Neutrophil (primary cell): Measurements from ENCODE around the gene LFNG.

ENCODE experiments used
- H3K27ac ChIP-seq: fragments of 200-600 bp; sonication (generic); 2 replicates; pipeline ENCODE4 v1.5.1; 2016; ENCODE audit warnings: mild to moderate bottlenecking, moderate library complexity
- H3K27me3 ChIP-seq: fragments of 200-600 bp; sonication (generic); 2 replicates; pipeline ENCODE4 v1.6.0; 2016; ENCODE audit warnings: mild to moderate bottlenecking
- H3K36me3 ChIP-seq: fragments of 200-600 bp; sonication (generic); 2 replicates; pipeline ENCODE4 v1.5.1; 2017
- H3K4me1 ChIP-seq, 2 experiments: fragments of 200-600 bp in 1 of 2; sonication (generic) in 1 of 2; 1 replicate in 1 of 2; 2 replicates in 1 of 2; pipeline versions ENCODE4 v1.5.1 to v1.6.1; 2013 to 2016; ENCODE audit warnings: low read depth in 1 of 2, low read length in 1 of 2, mild to moderate bottlenecking in 1 of 2, moderate library complexity in 1 of 2; ENCODE audit not compliant: control insufficient read depth in 1 of 2, insufficient read depth in 1 of 2
- H3K4me3 ChIP-seq, 2 experiments: fragments of 200-600 bp in 1 of 2; sonication (generic) in 1 of 2; 1 replicate in 1 of 2; 2 replicates in 1 of 2; pipeline ENCODE4 v1.5.1; 2013 to 2016; ENCODE audit warnings: low read depth in 1 of 2, low read length in 1 of 2, mild to moderate bottlenecking in 1 of 2, moderate library complexity in 1 of 2
- H3K9me3 ChIP-seq: fragments of 200-600 bp; sonication (generic); 2 replicates; pipeline ENCODE4 v1.5.1; 2016
- CTCF ChIP-seq: fragments of 200-600 bp; sonication (generic); IDR thresholded peaks from 2 replicates; pipeline ENCODE4 v1.5.1; 2016; ENCODE audit warnings: antibody characterized with exemption

The LFNG gene

GRCh38 chr7:2545746-2546425, 26.3 kb downstream of the LFNG start:
- no peaks in the 10 kb centered on the region for H3K27me3 ChIP-seq
- peaks cover 60% of the 10 kb centered on the region for H3K36me3 ChIP-seq
- H3K27ac ChIP-seq: no peak overlapping the region
- H3K4me1 ChIP-seq: no peaks in the 10 kb centered on the region
- no peaks in the 10 kb centered on the region for H3K9me3 ChIP-seq
- TF ChIP-seq CTCF: no peak
- no peak overlapping the region for H3K4me3 ChIP-seq

- H3K4me3 ChIP-seq: no peak overlapping the region
- peaks cover 49% of the 10 kb centered on the region for H3K36me3 ChIP-seq
- H3K9me3 ChIP-seq: no peaks in the 10 kb centered on the region
- no peaks in the 10 kb centered on the region for H3K4me1 ChIP-seq
- H3K27me3 ChIP-seq: no peaks in the 10 kb centered on the region
- TF ChIP-seq CTCF: no peak
- H3K27ac ChIP-seq: no peak overlapping the region
These were observed 27.4 kb downstream of the LFNG start for GRCh38 chr7:2546776-2547586.

GRCh38 chr7:2551418-2551817, 31.8 kb downstream of the LFNG start:
- Histone ChIP-seq H3K27me3 (no peaks in the 10 kb centered on the region), H3K36me3 (peaks cover 10% of the 10 kb centered on the region), H3K27ac (no peak overlapping the region), H3K4me1 (peaks cover 19 to 22% of the 10 kb centered on the region in 2 experiments), H3K4me3 (no peak overlapping the region), H3K9me3 (no peaks in the 10 kb centered on the region)
- TF ChIP-seq CTCF: no peak

- Histone ChIP-seq H3K36me3 (no peaks in the 10 kb centered on the region), H3K4me1 (peaks cover 30 to 33% of the 10 kb centered on the region in 2 experiments), H3K4me3 (no peak overlapping the region), H3K27ac (no peak overlapping the region), H3K27me3 (no peaks in the 10 kb centered on the region), H3K9me3 (no peaks in the 10 kb centered on the region)
- no peak for TF ChIP-seq CTCF
These were observed 33.5 kb downstream of the LFNG start for GRCh38 chr7:2553108-2553507.

- H3K4me1 ChIP-seq: peaks cover 35 to 39% of the 10 kb centered on the region in 2 experiments
- TF ChIP-seq CTCF: no peak
- H3K4me3 ChIP-seq: peak overlapping the region; percentile 80 to 90
- peak overlapping the region; percentile 98 for H3K27ac ChIP-seq
- H3K9me3 ChIP-seq: no peaks in the 10 kb centered on the region
- no peaks in the 10 kb centered on the region for H3K27me3 ChIP-seq
- no peaks in the 10 kb centered on the region for H3K36me3 ChIP-seq
These were observed 34.4 kb downstream of the LFNG start for GRCh38 chr7:2553831-2554581.
